Esophagus muscularis mucosa (tissue), 4 donors: Measurements from ENCODE around the gene TP53AIP1. TPM values are rescaled to one million over a fixed set of nuclear protein-coding genes. Genes with fewer than 3 reads are reported as not detected.

ENCODE experiments used
- DNase-seq: peaks from one replicate; pipeline ENCODE4 v3.0.0-alpha.2; 2017; ENCODE audit errors: extremely low spot score
- H3K27ac ChIP-seq, 4 donors: fragments of 200-600 bp; sonication (generic); replicated peaks in 1 of 4; 1 replicate in 3 of 4; 2 replicates in 1 of 4; pipeline ENCODE4 v1.5.1; 2016 to 2019; ENCODE audit warnings: mild to moderate bottlenecking in 1 of 4
- H3K27me3 ChIP-seq, 4 donors: fragments of 200-600 bp; sonication (generic); one replicate each; pipeline versions ENCODE4 v1.5.1 to v1.6.0; 2016 to 2019
- H3K36me3 ChIP-seq, 4 donors: fragments of 200-600 bp; sonication (generic); one replicate each; pipeline ENCODE4 v1.5.1; 2016 to 2019
- H3K4me1 ChIP-seq, 4 donors: fragments of 200-600 bp; sonication (generic); one replicate each; pipeline ENCODE4 v1.5.1; 2016 to 2019
- H3K4me3 ChIP-seq, 4 donors: fragments of 200-600 bp; sonication (generic); 1 replicate in 2 of 4; 2 replicates in 2 of 4; pipeline ENCODE4 v1.5.1; 2016 to 2019; ENCODE audit warnings: mild to moderate bottlenecking in 4 of 4, moderate library complexity in 1 of 4
- H3K9me3 ChIP-seq, 4 donors: fragments of 200-600 bp; sonication (generic); 1 replicate in 3 of 4; 2 replicates in 1 of 4; pipeline ENCODE4 v1.5.1; 2016 to 2019
- EP300 ChIP-seq: sonication (generic); formaldehyde crosslinking; IDR thresholded peaks from one replicate; pipeline ENCODE4 v1.6.1; 2017; ENCODE audit warnings: antibody characterized with exemption
- POLR2A ChIP-seq: fragments of 450-650 bp; IDR thresholded peaks from one replicate; pipeline ENCODE4 v1.6.1; 2017; ENCODE audit warnings: antibody characterized with exemption, moderate library complexity, mild to moderate bottlenecking, low read depth
- POLR2AphosphoS5 ChIP-seq, 2 donors: sonication (generic); formaldehyde crosslinking; IDR thresholded peaks; one replicate each; pipeline ENCODE4 v1.6.1; 2017; ENCODE audit warnings: antibody characterized with exemption in 2 of 2
- WGBS: methylation state at CpG from one replicate; pipeline ENCODE4 v1.1.5; 2018; 5-methylcytosine and 5-hydroxymethylcytosine counted together
- intact Hi-C: fragments of 100-400 bp; cut with DNase I; formaldehyde crosslinking; loops from one replicate; pipeline ENCODE4 v1.15.1; 2023
- total RNA-seq, 4 donors: library from RNA; depleted of rRNA; stranded (reverse); fragments of >200 nt; gene quantifications; one replicate each; pipeline versions ENCODE4 v1.1.0 to v1.2.1, GENCODE V29; 2016
- TF ChIP-seq, protein P1 (sequence below), 3 experiments: fragments of 200-600 bp in 2 of 3; fragments of 450-650 bp in 1 of 3; sonication (generic) in 2 of 3; IDR thresholded peaks; one replicate each; pipeline ENCODE4 v1.5.1; 2017 to 2019; ENCODE audit warnings: antibody characterized with exemption in 3 of 3, mild to moderate bottlenecking in 2 of 3, moderate library complexity in 1 of 3

Gene TP53AIP1
- total RNA-seq, 4 donors from 2014 or later: 0.57 TPM; not detected in 3

GRCh38 chr11:128894286-128894681, 48.4 kb downstream of the TP53AIP1 start:
- no peaks in the 10 kb centered on the region for H3K36me3 ChIP-seq
- H3K9me3 ChIP-seq: no peaks in the 10 kb centered on the region
- no peak for DNase-seq
- 88% methylated on average over 3 of the region's 3 CpGs for WGBS
- H3K27me3 ChIP-seq: peaks cover 0 to 31% (median 8%) of the 10 kb centered on the region in 4 donors
- no peak overlapping the region for H3K4me3 ChIP-seq
- intact Hi-C loops: no loop called here
- no peak overlapping the region for H3K27ac ChIP-seq
- TF ChIP-seq EP300 (no peak), POLR2A (no peak), POLR2AphosphoS5 (IDR thresholded peaks at IDR 0.05) (no peak)
- TF ChIP-seq, protein P1, sequence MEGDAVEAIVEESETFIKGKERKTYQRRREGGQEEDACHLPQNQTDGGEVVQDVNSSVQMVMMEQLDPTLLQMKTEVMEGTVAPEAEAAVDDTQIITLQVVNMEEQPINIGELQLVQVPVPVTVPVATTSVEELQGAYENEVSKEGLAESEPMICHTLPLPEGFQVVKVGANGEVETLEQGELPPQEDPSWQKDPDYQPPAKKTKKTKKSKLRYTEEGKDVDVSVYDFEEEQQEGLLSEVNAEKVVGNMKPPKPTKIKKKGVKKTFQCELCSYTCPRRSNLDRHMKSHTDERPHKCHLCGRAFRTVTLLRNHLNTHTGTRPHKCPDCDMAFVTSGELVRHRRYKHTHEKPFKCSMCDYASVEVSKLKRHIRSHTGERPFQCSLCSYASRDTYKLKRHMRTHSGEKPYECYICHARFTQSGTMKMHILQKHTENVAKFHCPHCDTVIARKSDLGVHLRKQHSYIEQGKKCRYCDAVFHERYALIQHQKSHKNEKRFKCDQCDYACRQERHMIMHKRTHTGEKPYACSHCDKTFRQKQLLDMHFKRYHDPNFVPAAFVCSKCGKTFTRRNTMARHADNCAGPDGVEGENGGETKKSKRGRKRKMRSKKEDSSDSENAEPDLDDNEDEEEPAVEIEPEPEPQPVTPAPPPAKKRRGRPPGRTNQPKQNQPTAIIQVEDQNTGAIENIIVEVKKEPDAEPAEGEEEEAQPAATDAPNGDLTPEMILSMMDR (IDR thresholded peaks at IDR 0.05): no peak
- peaks cover 19 to 30% (median 20%) of the 10 kb centered on the region in 4 donors for H3K4me1 ChIP-seq

GRCh38 chr11:128893578-128894285, 48.9 kb downstream of the TP53AIP1 start:
- H3K4me1 ChIP-seq: peaks cover 19 to 30% (median 20%) of the 10 kb centered on the region in 4 donors
- DNase-seq: no peak
- no peak overlapping the region for H3K4me3 ChIP-seq
- no peak overlapping the region for H3K27ac ChIP-seq
- peaks cover 0 to 36% (median 8%) of the 10 kb centered on the region in 4 donors for H3K27me3 ChIP-seq
- no peaks in the 10 kb centered on the region for H3K9me3 ChIP-seq
- intact Hi-C loops: no loop called here
- TF ChIP-seq POLR2AphosphoS5 (IDR thresholded peaks at IDR 0.05): no peak
- no peak for TF ChIP-seq POLR2A
- TF ChIP-seq EP300: no peak
- TF ChIP-seq, protein P1 (IDR thresholded peaks at IDR 0.05): no peak
- 88% methylated on average over 9 of the region's 9 CpGs for WGBS
- H3K36me3 ChIP-seq: no peaks in the 10 kb centered on the region

GRCh38 chr11:128892866-128893565, 49.7 kb downstream of the TP53AIP1 start:
- TF ChIP-seq EP300 (no peak), POLR2AphosphoS5 (IDR thresholded peaks at IDR 0.05) (no peak), POLR2A (no peak)
- TF ChIP-seq, protein P1 (IDR thresholded peaks at IDR 0.05): no peak
- Histone ChIP-seq H3K4me1 (peaks cover 19 to 27% (median 20%) of the 10 kb centered on the region in 4 donors), H3K36me3 (no peaks in the 10 kb centered on the region), H3K27me3 (peaks cover 0 to 43% (median 8%) of the 10 kb centered on the region in 4 donors), H3K4me3 (no peak overlapping the region), H3K9me3 (no peaks in the 10 kb centered on the region), H3K27ac (no peak overlapping the region)
- intact Hi-C loops: no loop called here
- DNase-seq: no peak
- WGBS: 86% methylated on average over 4 of the region's 4 CpGs

- H3K9me3 ChIP-seq: no peaks in the 10 kb centered on the region
- peak overlapping the region; percentile 57 to 66 (median 58) for H3K4me3 ChIP-seq
- H3K27me3 ChIP-seq: peaks cover 0 to 49% (median 8%) of the 10 kb centered on the region in 4 donors
- H3K36me3 ChIP-seq: no peaks in the 10 kb centered on the region
- intact Hi-C loops: no loop called here
- H3K27ac ChIP-seq: no peak overlapping the region
- H3K4me1 ChIP-seq: peaks cover 19 to 27% (median 20%) of the 10 kb centered on the region in 4 donors
- WGBS: 80% methylated on average over 6 of the region's 6 CpGs
- TF ChIP-seq EP300 (no peak), POLR2A (no peak), POLR2AphosphoS5 (IDR thresholded peaks at IDR 0.05) (no peak)
- TF ChIP-seq, protein P1 (IDR thresholded peaks at IDR 0.05): no peak
- no peak for DNase-seq
These were observed 50.7 kb downstream of the TP53AIP1 start for GRCh38 chr11:128891913-128892398.
